ENCODE results near the gene HTT.

HTT gene

GRCh38 chr4:3249711-3250437, 175.4 kb downstream of the HTT start:
- ATAC-seq (replicated peaks) (no peak), DNase-seq (no peak)
- Mint-ChIP-seq H3K36me3 (peaks cover 23 to 34% of the 10 kb centered on the region in 2 donors), H3K9me3 (no peaks in the 10 kb centered on the region), H3K4me1 (peaks cover 10 to 11% of the 10 kb centered on the region in 2 donors), H3K4me3 (no peak overlapping the region), H3K27ac (peak overlapping the region; percentile 14), H3K27me3 (no peaks in the 10 kb centered on the region)

DNA sequence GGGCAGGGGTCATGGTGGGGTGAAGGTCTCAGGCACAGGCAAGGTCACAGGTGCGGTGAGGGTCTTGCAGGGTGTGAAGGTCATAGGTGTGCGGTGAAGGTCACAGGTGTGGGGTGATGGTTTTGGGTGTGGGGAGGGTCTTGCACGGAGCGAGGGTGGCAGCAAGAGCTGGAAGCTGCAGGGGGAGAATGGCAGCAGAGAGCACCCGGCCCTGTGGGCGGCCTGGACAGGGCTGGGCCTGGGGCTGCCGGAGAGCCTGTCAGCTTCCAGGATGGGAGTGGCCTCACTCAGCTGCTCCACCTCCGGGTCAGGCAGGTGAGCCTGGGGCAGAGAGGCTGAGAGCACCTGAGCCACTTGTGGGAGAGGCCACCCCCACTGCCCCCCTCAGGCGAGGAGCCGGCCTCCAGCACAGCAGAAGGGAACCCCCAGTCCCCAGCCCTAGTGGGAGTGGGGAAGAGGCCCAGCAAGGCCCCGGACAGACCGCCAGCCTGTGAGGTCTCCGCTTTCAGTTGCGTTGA, 176.0 kb downstream of the HTT start:
- Mint-ChIP-seq H3K4me3 (no peak overlapping the region), H3K9me3 (no peaks in the 10 kb centered on the region), H3K4me1 (peaks cover 7 to 10% of the 10 kb centered on the region in 2 donors), H3K27me3 (no peaks in the 10 kb centered on the region), H3K27ac (peak overlapping the region; percentile 14), H3K36me3 (peaks cover 21 to 36% of the 10 kb centered on the region in 2 donors)
- no peak for DNase-seq
- ATAC-seq (replicated peaks), result no peak

DNA sequence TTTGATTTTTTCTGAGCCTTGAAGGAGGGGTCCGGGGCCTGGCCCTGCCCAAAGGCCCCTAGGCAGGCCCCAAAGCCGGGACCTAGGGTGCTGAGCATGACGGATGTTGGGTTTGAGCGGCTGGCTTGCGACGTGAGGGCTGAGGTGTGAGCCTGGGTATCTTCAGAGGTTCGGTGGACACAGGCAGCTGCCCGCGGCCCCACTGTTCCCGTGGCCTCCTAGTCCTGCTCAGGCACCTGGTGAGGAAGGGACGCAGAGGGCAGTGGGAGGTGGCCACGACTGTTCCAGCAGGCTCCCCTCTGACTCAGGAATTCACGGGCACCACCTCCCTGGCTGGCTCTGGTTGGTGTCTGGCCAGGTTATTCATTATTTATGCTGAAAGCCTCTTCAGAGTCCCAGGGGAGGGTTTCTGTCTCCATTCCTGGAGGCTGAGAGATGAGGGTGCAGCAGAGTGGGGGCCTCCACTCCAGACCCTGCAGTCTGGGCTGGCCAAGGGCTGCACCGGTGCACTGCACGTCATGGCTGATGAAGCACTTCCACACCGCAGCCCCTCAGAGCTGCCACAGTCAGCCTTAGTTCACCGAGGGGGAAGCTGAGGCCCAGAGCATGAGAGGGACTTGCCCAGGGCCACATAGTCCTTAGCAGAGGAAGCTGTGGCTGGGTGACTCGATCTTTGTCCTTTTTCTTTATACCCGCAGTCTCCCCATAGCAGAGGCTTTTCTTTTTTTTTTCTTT, 176.6 kb downstream of the HTT start:
- Mint-ChIP-seq H3K27me3 (no peaks in the 10 kb centered on the region), H3K4me3 (no peak overlapping the region), H3K4me1 (peaks cover 7 to 8% of the 10 kb centered on the region in 2 donors), H3K27ac (no peak overlapping the region), H3K9me3 (no peaks in the 10 kb centered on the region), H3K36me3 (peaks cover 24 to 38% of the 10 kb centered on the region in 2 donors)
- peak; percentile 64 to 75 for ATAC-seq (replicated peaks)
- DNase-seq, result no peak

GRCh38 chr4:3251691-3252479, 177.4 kb downstream of the HTT start:
- no peak for ATAC-seq (replicated peaks)
- H3K27me3 Mint-ChIP-seq, result no peaks in the 10 kb centered on the region
- no peak for DNase-seq
- no peak overlapping the region for H3K27ac Mint-ChIP-seq
- no peaks in the 10 kb centered on the region for H3K9me3 Mint-ChIP-seq
- H3K36me3 Mint-ChIP-seq, result peaks cover 31 to 46% of the 10 kb centered on the region in 2 donors
- no peak overlapping the region for H3K4me3 Mint-ChIP-seq
- peaks cover 11 to 12% of the 10 kb centered on the region in 2 donors for H3K4me1 Mint-ChIP-seq

- H3K27ac Mint-ChIP-seq, result no peak overlapping the region
- ATAC-seq (replicated peaks) (no peak), DNase-seq (no peak)
- no peaks in the 10 kb centered on the region for H3K27me3 Mint-ChIP-seq
- peaks cover 36 to 48% of the 10 kb centered on the region in 2 donors for H3K36me3 Mint-ChIP-seq
- H3K9me3 Mint-ChIP-seq, result no peaks in the 10 kb centered on the region
- H3K4me3 Mint-ChIP-seq, result no peak overlapping the region
- H3K4me1 Mint-ChIP-seq, result peaks cover 16 to 18% of the 10 kb centered on the region in 2 donors
Observed at GRCh38 chr4:3252480-3252828, 178.0 kb downstream of the HTT start.

DNA sequence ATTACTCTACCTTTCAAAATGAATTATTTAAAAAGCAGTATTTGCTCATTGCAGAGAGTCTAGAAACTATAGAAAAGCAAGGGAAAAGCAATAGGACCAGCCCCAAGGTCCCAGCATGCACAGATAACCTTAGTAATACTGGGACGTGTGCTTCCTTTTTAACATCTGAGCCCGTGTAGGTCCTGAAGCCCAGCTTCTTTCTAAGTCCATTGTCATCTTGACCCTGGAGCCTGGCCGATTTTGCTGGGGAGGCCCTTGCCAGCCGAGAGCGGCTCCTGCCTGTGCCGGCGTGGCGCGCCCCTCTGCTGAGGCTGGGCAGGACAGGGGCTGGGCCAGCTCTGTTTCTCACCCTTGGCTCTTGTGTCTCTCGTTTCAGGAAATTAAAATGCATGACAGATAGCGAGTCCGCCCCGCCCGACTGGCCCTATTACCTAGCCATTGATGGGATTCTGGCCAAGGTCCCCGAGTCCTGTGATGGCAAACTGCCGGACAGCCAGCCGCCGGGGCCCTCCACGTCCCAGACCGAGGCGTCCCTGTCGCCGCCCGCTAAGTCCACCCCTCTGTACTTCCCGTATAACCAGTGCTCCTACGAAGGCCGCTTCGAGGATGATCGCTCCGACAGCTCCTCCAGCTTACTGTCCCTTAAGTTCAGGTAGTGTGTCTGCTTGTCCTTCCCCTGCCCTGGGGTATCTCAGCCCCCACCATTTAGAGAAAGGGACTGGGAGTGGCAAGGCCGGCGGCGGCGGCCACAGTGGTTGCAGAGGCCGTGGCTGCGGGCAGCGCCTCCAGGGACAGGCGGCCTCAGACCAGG, 178.6 kb downstream of the HTT start:
- Mint-ChIP-seq H3K27ac (no peak overlapping the region), H3K9me3 (no peaks in the 10 kb centered on the region), H3K36me3 (peaks cover 36 to 48% of the 10 kb centered on the region in 2 donors), H3K4me3 (no peak overlapping the region), H3K4me1 (peaks cover 22 to 24% of the 10 kb centered on the region in 2 donors), H3K27me3 (no peaks in the 10 kb centered on the region)
- DNase-seq (no peak), ATAC-seq (replicated peaks) (no peak)

DNA sequence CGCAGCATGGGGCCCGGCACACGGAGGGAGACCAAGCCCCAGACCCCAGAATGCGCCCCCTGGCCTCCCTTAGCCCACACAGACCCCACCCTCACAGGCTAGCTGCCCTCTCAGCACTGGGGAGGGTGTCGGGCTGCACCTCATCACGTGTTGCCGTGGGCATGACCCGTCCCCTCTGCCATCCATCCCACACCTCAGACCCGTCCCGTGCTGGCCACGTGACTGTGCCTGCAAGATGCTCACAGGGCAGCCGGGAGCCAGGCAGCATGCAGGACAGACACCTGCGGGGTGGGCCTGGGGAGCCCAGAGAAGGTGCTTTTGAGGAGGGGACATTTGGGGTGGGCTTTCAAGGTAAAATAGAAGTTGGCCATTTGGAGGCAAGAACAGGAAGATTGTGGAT, 179.3 kb downstream of the HTT start:
- H3K27ac Mint-ChIP-seq, result no peak overlapping the region
- H3K27me3 Mint-ChIP-seq, result no peaks in the 10 kb centered on the region
- no peak overlapping the region for H3K4me3 Mint-ChIP-seq
- DNase-seq (no peak), ATAC-seq (replicated peaks) (no peak)
- H3K36me3 Mint-ChIP-seq, result peaks cover 36 to 51% of the 10 kb centered on the region in 2 donors
- H3K4me1 Mint-ChIP-seq, result peaks cover 26 to 29% of the 10 kb centered on the region in 2 donors
- H3K9me3 Mint-ChIP-seq, result no peaks in the 10 kb centered on the region

DNA sequence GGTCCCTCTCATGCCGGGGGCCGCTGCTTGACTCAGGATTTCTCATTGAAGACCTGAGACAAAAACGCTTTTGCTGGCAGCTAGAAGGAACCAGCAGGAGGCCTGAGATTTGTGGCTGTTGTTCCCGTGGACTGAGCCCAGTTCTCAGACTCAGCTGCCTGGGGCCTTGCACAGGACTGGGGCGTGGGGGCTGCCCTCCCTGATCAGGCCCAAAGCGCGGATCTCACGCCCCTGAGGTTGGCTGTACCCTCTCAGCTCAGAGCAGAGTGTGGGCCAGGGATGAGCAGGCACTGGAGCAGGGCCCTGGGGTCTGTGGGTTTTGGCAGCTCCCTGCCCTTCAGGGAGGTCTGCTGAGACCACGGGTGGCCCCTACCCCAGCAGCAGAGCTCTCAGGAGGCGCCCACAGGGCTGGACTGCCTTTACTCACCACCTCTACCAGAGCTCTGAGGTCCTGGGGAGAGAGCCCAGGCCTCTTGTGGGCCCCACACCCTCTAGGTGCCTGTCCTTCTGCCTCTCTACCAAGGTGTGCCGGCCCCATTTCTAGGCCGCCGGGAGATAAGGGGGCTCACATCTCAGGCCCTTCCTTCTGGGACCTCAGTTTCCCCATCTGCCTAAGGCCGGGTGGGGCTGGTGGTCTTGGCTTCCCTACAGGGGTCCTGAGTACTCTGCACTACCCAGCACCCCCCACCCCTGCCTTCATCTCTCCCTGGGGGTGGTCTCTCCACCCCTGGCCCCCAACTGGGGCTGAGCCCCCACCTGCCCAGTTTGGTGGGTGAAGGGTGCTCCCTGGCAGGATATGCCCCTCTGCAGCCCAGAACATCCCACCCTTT, 180.0 kb downstream of the HTT start:
- H3K4me1 Mint-ChIP-seq, result peaks cover 26 to 29% of the 10 kb centered on the region in 2 donors
- H3K27me3 Mint-ChIP-seq, result no peaks in the 10 kb centered on the region
- DNase-seq, result no peak
- H3K9me3 Mint-ChIP-seq, result no peaks in the 10 kb centered on the region
- H3K27ac Mint-ChIP-seq, result no peak overlapping the region
- H3K36me3 Mint-ChIP-seq, result peaks cover 33 to 50% of the 10 kb centered on the region in 2 donors
- no peak for ATAC-seq (replicated peaks)
- H3K4me3 Mint-ChIP-seq, result no peak overlapping the region

GRCh38 chr4:3255611-3256186, 181.2 kb downstream of the HTT start:
- Mint-ChIP-seq H3K4me3 (no peak overlapping the region), H3K27ac (no peak overlapping the region), H3K4me1 (peaks cover 23 to 28% of the 10 kb centered on the region in 2 donors), H3K27me3 (no peaks in the 10 kb centered on the region), H3K36me3 (peaks cover 28 to 42% of the 10 kb centered on the region in 2 donors), H3K9me3 (no peaks in the 10 kb centered on the region)
- DNase-seq, result no peak
- no peak for ATAC-seq (replicated peaks)

- Mint-ChIP-seq H3K9me3 (no peaks in the 10 kb centered on the region), H3K27me3 (no peaks in the 10 kb centered on the region), H3K27ac (no peak overlapping the region), H3K36me3 (peaks cover 28 to 42% of the 10 kb centered on the region in 2 donors), H3K4me3 (no peak overlapping the region), H3K4me1 (peaks cover 18 to 21% of the 10 kb centered on the region in 2 donors)
- ATAC-seq (replicated peaks) (no peak), DNase-seq (no peak)
Observed at GRCh38 chr4:3256230-3257102, 182.0 kb downstream of the HTT start.

DNA sequence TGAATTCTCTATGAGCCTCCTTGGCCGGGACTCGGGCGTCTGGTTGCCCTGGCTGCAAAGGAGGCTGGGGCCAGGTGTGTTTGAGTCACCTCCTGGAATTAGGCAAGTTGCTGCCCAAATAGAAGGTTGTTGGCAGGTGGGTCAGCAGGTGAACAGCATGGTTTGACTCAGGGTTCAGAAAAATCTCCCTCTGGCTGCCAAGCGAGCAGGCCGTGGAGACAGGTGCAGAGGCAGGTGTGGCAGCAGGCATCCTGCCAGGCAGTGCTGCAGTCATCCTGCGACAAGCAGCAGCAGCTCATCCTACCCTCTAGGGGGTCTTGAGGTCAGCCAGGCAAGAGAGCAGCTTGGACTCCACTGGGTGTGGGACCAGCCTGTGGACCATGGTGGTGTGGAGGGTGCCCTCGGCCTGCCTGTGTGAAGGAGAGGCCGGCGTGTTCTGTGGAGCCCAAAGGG, 182.6 kb downstream of the HTT start:
- Mint-ChIP-seq H3K36me3 (peaks cover 28 to 38% of the 10 kb centered on the region in 2 donors), H3K9me3 (no peaks in the 10 kb centered on the region), H3K4me1 (peaks cover 18 to 27% of the 10 kb centered on the region in 2 donors), H3K4me3 (no peak overlapping the region), H3K27me3 (peaks cover 0 to 6% of the 10 kb centered on the region in 2 donors), H3K27ac (no peak overlapping the region)
- ATAC-seq (replicated peaks) (peak; percentile 35 to 60), DNase-seq (no peak)

Measured in stimulated activated naive B cell treated with anti-CD40 and anti-IgM and Interleukin-4, amounts not matched to agents 10 μg/mL and 1 μg/mL and 100 μg/mL, for 72 hours (primary cell).